GM21737 (cell line): ENCODE measurements around the gene PCBP3.
"Not testable (repeated sequence)": the region's sequence is repeated elsewhere in the genome, so short reads cannot be mapped to it uniquely, and the experiment has no call there.

Experiments
- ATAC-seq: cut with Tn5 transposase; IDR thresholded peaks from one replicate; pipeline ENCODE4 v1.9.1; 2021; ENCODE audit warnings: mild to moderate bottlenecking, moderate library complexity; ENCODE audit not compliant: unreplicated experiment

PCBP3 gene

GRCh38 chr21:45887120-45887611, 243.6 kb downstream of the PCBP3 start:
- ATAC-seq: no peak

GRCh38 chr21:45887788-45888187, 244.3 kb downstream of the PCBP3 start:
- ATAC-seq: no peak

- no peak for ATAC-seq
These were observed 245.0 kb downstream of the PCBP3 start for GRCh38 chr21:45888386-45889009.

- no peak for ATAC-seq
These were observed 245.7 kb downstream of the PCBP3 start for GRCh38 chr21:45889256-45889655.

- ATAC-seq: no peak
These were observed 246.4 kb downstream of the PCBP3 start for GRCh38 chr21:45889961-45890360.

- ATAC-seq: no peak
These were observed 248.0 kb downstream of the PCBP3 start for GRCh38 chr21:45891388-45892155.

- no peak for ATAC-seq
These were observed 248.8 kb downstream of the PCBP3 start for GRCh38 chr21:45892156-45892915.

GRCh38 chr21:45892916-45893739, 249.6 kb downstream of the PCBP3 start:
- no peak for ATAC-seq

GRCh38 chr21:45893740-45894449, 250.4 kb downstream of the PCBP3 start:
- ATAC-seq: no peak

GRCh38 chr21:45894450-45894825, 250.9 kb downstream of the PCBP3 start:
- no peak for ATAC-seq

GRCh38 chr21:45894906-45895777, 251.6 kb downstream of the PCBP3 start:
- ATAC-seq: no peak

- ATAC-seq: no peak
These were observed 252.3 kb downstream of the PCBP3 start for GRCh38 chr21:45895778-45896370.

GRCh38 chr21:45896431-45896830, 252.9 kb downstream of the PCBP3 start:
- ATAC-seq: not testable (repeated sequence)

- no peak for ATAC-seq
These were observed 253.9 kb downstream of the PCBP3 start for GRCh38 chr21:45897191-45898027.

- no peak for ATAC-seq
These were observed 254.5 kb downstream of the PCBP3 start for GRCh38 chr21:45898028-45898350.

- ATAC-seq: no peak
These were observed 255.3 kb downstream of the PCBP3 start for GRCh38 chr21:45898781-45899180.

GRCh38 chr21:45899317-45900033, 255.9 kb downstream of the PCBP3 start:
- no peak for ATAC-seq
